HepG2 (cell line): ENCODE data around the gene EEFSEC. TPM values are rescaled to one million over a fixed set of nuclear protein-coding genes. Genes with fewer than 3 reads are reported as not detected.

Experiments
- ATAC-seq: fragments of 200-7000 bp; cut with Tn5 transposase; 3 replicates; pipeline ENCODE4 v1.9.1; 2020; ENCODE audit warnings: mild to moderate bottlenecking, moderate library complexity
- BruUV-seq: library from RNA; stranded (reverse); fragments of 400-500 nt; replicated peaks from 2 replicates; lab custom pipeline; 2021; lab: Mats Ljungman, UMichigan
- CTCF ChIA-PET: fragments of 300-600 bp; formaldehyde crosslinking; extraction: SDS; loops from one replicate; lab custom pipeline; 2021; ENCODE audit warnings: low total read pairs, inconsistent platforms, low intra/inter-chr PET ratio; lab: Yijun Ruan, JAX
- POLR2A ChIA-PET: fragments of 350-600 bp; sonication (Branson Sonifier 250); formaldehyde crosslinking; loops from one replicate; lab custom pipeline; 2020; ENCODE audit warnings: antibody characterized with exemption, inconsistent platforms; lab: Yijun Ruan, JAX
- DNase-seq: peaks from one replicate; pipeline ENCODE4 v3.0.0-alpha.2; 2015; ENCODE audit warnings: low spot score
- FAIRE-seq: peaks from 3 replicates; lab custom pipeline; 2011; peaks lifted over from hg19 to GRCh38; lab: Jason Lieb, UNC
- H2AFZ ChIP-seq: one replicate; pipeline ENCODE4 v1.6.1; 2011; ENCODE audit warnings: low read length, inconsistent platforms
- H3K27ac ChIP-seq: fragments of 300-600 bp; 3 replicates; pipeline ENCODE4 v1.8.0; 2011; ENCODE audit warnings: mixed run types, mild to moderate bottlenecking, mixed read lengths, low read length, inconsistent platforms; ENCODE audit not compliant: insufficient read depth; ENCODE audit errors: extremely low read length
- H3K27me3 ChIP-seq, 2 experiments: fragments of 200-600 bp in 1 of 2; 2 replicates in 1 of 2; 3 replicates in 1 of 2; pipeline versions ENCODE4 v1.6.0 to v1.8.0; 2011; ENCODE audit warnings: low read length in 2 of 2, mild to moderate bottlenecking in 2 of 2, moderate library complexity in 2 of 2, inconsistent platforms in 1 of 2; ENCODE audit not compliant: insufficient read depth in 2 of 2, control insufficient read depth in 1 of 2
- H3K36me3 ChIP-seq, 2 experiments: fragments of 200-600 bp in 1 of 2; replicated peaks in 1 of 2; 2 replicates in 1 of 2; 3 replicates in 1 of 2; pipeline versions ENCODE4 v1.5.1 to v1.8.0; 2011; ENCODE audit warnings: low read length in 2 of 2, inconsistent platforms in 1 of 2; ENCODE audit not compliant: insufficient read depth in 2 of 2, control insufficient read depth in 1 of 2
- H3K4me1 ChIP-seq: 2 replicates; pipeline ENCODE4 v1.5.1; 2012; ENCODE audit warnings: low read length, inconsistent platforms; ENCODE audit not compliant: insufficient read depth
- H3K4me2 ChIP-seq: 2 replicates; pipeline ENCODE4 v1.6.0; 2011; ENCODE audit warnings: low read depth, low read length, inconsistent platforms
- H3K4me3 ChIP-seq, 3 experiments: fragments of 200-600 bp in 1 of 3; sonication (generic), shearing (Covaris generic) in 1 of 3; replicated peaks in 1 of 3; 2 replicates each; pipeline ENCODE4 v1.5.1; 2011 to 2016; ENCODE audit warnings: low read length in 3 of 3, inconsistent platforms in 2 of 3, low read depth in 2 of 3, mild to moderate bottlenecking in 2 of 3, control low read depth in 1 of 3, mixed read lengths in 1 of 3; ENCODE audit not compliant: insufficient read depth in 1 of 3
- H3K79me2 ChIP-seq: one replicate; pipeline ENCODE4 v1.6.1; 2011; ENCODE audit warnings: low read length, inconsistent platforms; ENCODE audit not compliant: insufficient read depth
- H3K9ac ChIP-seq: 2 replicates; pipeline ENCODE4 v1.6.0; 2011; ENCODE audit warnings: mild to moderate bottlenecking, low read depth, low read length, inconsistent platforms; ENCODE audit not compliant: insufficient read depth
- H3K9me3 ChIP-seq: 2 replicates; pipeline ENCODE4 v1.5.1; 2012; ENCODE audit warnings: mild to moderate bottlenecking, low read length
- H4K20me1 ChIP-seq: 2 replicates; pipeline ENCODE4 v1.6.0; 2011; ENCODE audit warnings: inconsistent platforms, mild to moderate bottlenecking, low read length, moderate library complexity; ENCODE audit not compliant: insufficient read depth
- MAFG ChIP-seq: sonication (generic); formaldehyde crosslinking; IDR thresholded peaks from 2 replicates; pipeline ENCODE4 v1.5.1; 2020; ENCODE audit warnings: mild to moderate bottlenecking, missing genetic modification reagents
- NFE2L1 ChIP-seq: sonication (generic); formaldehyde crosslinking; IDR thresholded peaks from 2 replicates; pipeline ENCODE4 v1.4.0; 2020; ENCODE audit warnings: missing genetic modification reagents, mild to moderate bottlenecking, borderline replicate concordance
- ZNF891 ChIP-seq: sonication (generic); formaldehyde crosslinking; IDR thresholded peaks from 2 replicates; pipeline ENCODE4 v1.5.0; 2020; ENCODE audit warnings: mild to moderate bottlenecking, missing genetic modification reagents
- WGBS: methylation state at CpG from one replicate; pipeline ENCODE4 v1.1.6; 2017; ENCODE audit warnings: low lambda C conversion rate; 5-methylcytosine and 5-hydroxymethylcytosine counted together
- in situ Hi-C: cut with HindIII; loops from 2 replicates; pipeline ENCODE4 v1.10.0; 2017; ENCODE audit warnings: low pct_unique_long_range_greater_than_20kb; ENCODE audit not compliant: extremely low pct_ligation_motif_present
- intact Hi-C: fragments of 100-400 bp; cut with micrococcal nuclease; formaldehyde crosslinking; loops from one replicate; pipeline ENCODE4 v1.10.0; 2022; ENCODE audit not compliant: unreplicated experiment
- polyA plus RNA-seq, 8 experiments: library from polyadenylated mRNA; depleted of rRNA in 3 of 8; stranded (reverse) in 7 of 8; unstranded in 1 of 8; fragments of >200 nt; fragmentation: Illumina TruSeq in 4 of 8; extraction: Trizol in 4 of 8; gene quantifications; 2 replicates each; pipeline versions ENCODE4 v1.2.1 to v1.2.3, GENCODE V29; 2011 to 2016; ENCODE audit warnings: low read depth in 4 of 8, missing spikeins in 1 of 8, mixed read lengths in 1 of 8; ENCODE audit not compliant: insufficient read depth in 1 of 8
- total RNA-seq, 5 experiments: library from RNA; depleted of rRNA; stranded (reverse); fragments of >200 nt; fragmentation: Illumina TruSeq; extraction: Trizol; gene quantifications; 2 replicates each; pipeline ENCODE4 v1.2.3, GENCODE V29; 2016; ENCODE audit warnings: low read depth in 1 of 5
- TF ChIP-seq, protein P1 (sequence below): sonication (generic); formaldehyde crosslinking; IDR thresholded peaks from 2 replicates; pipeline ENCODE4 v1.4.0; 2020; ENCODE audit warnings: mild to moderate bottlenecking, low read depth, missing genetic modification reagents
- TF ChIP-seq, protein P2 (sequence below): sonication (generic); formaldehyde crosslinking; IDR thresholded peaks from 2 replicates; pipeline ENCODE4 v1.4.0; 2020; ENCODE audit warnings: missing genetic modification reagents

The EEFSEC gene
- total and polyA plus RNA-seq, 2 of the 13 experiments (the other 11 are each of a cell fraction or from before 2014, with no cell fraction given) = 6.4 to 24.2 TPM

- Histone ChIP-seq H3K27me3 (peaks cover 5 to 25% of the 10 kb centered on the region in 2 experiments; a peak in 4 of 5 replicates), H3K9ac (no peak overlapping the region), H3K79me2 (no peaks in the 10 kb centered on the region), H4K20me1 (no peaks in the 10 kb centered on the region), H3K9me3 (no peaks in the 10 kb centered on the region), H3K4me1 (peaks cover 25% of the 10 kb centered on the region)
- intact Hi-C loops = loop anchor here (5.0 to 10.0 kb wide), 3 partner anchors 103 to 253 kb away; no protein-coding TSS in a partner anchor
- BruUV-seq = no TSS peak
- TF ChIP-seq, protein P1, sequence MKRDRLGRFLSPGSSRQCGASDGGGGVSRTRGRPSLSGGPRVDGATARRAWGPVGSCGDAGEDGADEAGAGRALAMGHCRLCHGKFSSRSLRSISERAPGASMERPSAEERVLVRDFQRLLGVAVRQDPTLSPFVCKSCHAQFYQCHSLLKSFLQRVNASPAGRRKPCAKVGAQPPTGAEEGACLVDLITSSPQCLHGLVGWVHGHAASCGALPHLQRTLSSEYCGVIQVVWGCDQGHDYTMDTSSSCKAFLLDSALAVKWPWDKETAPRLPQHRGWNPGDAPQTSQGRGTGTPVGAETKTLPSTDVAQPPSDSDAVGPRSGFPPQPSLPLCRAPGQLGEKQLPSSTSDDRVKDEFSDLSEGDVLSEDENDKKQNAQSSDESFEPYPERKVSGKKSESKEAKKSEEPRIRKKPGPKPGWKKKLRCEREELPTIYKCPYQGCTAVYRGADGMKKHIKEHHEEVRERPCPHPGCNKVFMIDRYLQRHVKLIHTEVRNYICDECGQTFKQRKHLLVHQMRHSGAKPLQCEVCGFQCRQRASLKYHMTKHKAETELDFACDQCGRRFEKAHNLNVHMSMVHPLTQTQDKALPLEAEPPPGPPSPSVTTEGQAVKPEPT (CRISPR knock-in tag) = 0 out of 2 replicates have a peak, but pooled peaks have one; percentile 3
- TF ChIP-seq NFE2L1 = no peak
- TF ChIP-seq, all 625 proteins: peak for 1
- no peak overlapping the region for H3K27ac ChIP-seq
- ATAC-seq (no peak), FAIRE-seq (no peak), DNase-seq (no peak)
- ChIA-PET POLR2A (interaction anchor here (0.8 kb wide), 1 partner anchor 63 kb away, joined by 3 read pairs; no protein-coding TSS in a partner anchor), CTCF (interaction anchor here (1.2 kb wide), 1 partner anchor 183 kb away, joined by 3 read pairs; no protein-coding TSS in a partner anchor)
- no peak overlapping the region for H3K4me3 ChIP-seq
- in situ Hi-C loops = loop anchor here (5.0 kb wide), 1 partner anchor 62 kb away; no protein-coding TSS in a partner anchor
- H2AFZ ChIP-seq = no peak overlapping the region
- H3K36me3 ChIP-seq = no peaks in the 10 kb centered on the region
- H3K4me2 ChIP-seq = no peak overlapping the region
- WGBS = 73% methylated on average over 16 of the region's 23 CpGs
Measured at GRCh38 chr3:128425142-128425845, 272.0 kb downstream of the EEFSEC start.

DNA sequence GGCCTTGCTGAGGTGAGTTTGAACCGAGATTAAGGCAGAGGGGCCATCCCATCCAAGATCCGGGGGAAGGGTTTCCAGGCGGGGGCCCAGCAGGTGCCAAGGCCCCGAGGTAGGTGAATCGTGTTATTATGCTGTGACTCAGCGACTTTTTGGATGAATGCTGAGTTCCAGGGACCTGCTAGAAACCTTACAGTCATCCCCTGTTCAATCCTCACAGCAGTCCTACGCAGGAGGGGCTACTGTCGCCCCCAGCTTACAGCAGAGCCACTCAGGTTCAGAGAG is 272.5 kb downstream of the EEFSEC start:
- peaks cover 9 to 30% of the 10 kb centered on the region in 2 experiments for H3K27me3 ChIP-seq
- H3K4me1 ChIP-seq = peaks cover 25% of the 10 kb centered on the region
- no peaks in the 10 kb centered on the region for H3K9me3 ChIP-seq
- TF ChIP-seq, protein P2, sequence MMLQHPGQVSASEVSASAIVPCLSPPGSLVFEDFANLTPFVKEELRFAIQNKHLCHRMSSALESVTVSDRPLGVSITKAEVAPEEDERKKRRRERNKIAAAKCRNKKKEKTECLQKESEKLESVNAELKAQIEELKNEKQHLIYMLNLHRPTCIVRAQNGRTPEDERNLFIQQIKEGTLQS (CRISPR knock-in tag) = no peak
- TF ChIP-seq MAFG = peak; percentile 34; the same call in 1 of the 2 replicates
- 0 out of 2 replicates have a peak, but pooled peaks have one; percentile 23 for TF ChIP-seq ZNF891 (CRISPR knock-in tag)
- BruUV-seq = no TSS peak
- ATAC-seq (no peak), DNase-seq (no peak), FAIRE-seq (no peak)
- ChIA-PET POLR2A (interaction anchor here (0.8 kb wide), 1 partner anchor 62 kb away, joined by 3 read pairs; no protein-coding TSS in a partner anchor), CTCF (interaction anchor here (1.0 to 1.4 kb wide), 3 partner anchors 67 to 183 kb away, joined by 3 to 8 read pairs (median 3); partner anchors contain the start of gene GATA2)
- H3K4me2 ChIP-seq = peak overlapping the region; percentile 75; the same call in 1 of the 2 replicates
- peak overlapping the region; percentile 30; the same call in 1 of the 2 replicates for H3K9ac ChIP-seq
- no peaks in the 10 kb centered on the region for H3K79me2 ChIP-seq
- H3K27ac ChIP-seq = no peak overlapping the region
- intact Hi-C loops (loop anchor here (2.0 to 10.0 kb wide), 4 partner anchors 63 to 253 kb away; no protein-coding TSS in a partner anchor), in situ Hi-C loops (loop anchor here (5.0 kb wide), 1 partner anchor 62 kb away; no protein-coding TSS in a partner anchor)
- no peak overlapping the region for H2AFZ ChIP-seq
- H3K4me3 ChIP-seq = peak overlapping the region in 1 of 3 experiments; percentile 65; a peak in 1 of 6 replicates
- H3K36me3 ChIP-seq = no peaks in the 10 kb centered on the region
- no peaks in the 10 kb centered on the region for H4K20me1 ChIP-seq
- 83% methylated on average over 6 of the region's 8 CpGs for WGBS
